ENCODE data around the gene GBP5.

The GBP5 gene

DNA sequence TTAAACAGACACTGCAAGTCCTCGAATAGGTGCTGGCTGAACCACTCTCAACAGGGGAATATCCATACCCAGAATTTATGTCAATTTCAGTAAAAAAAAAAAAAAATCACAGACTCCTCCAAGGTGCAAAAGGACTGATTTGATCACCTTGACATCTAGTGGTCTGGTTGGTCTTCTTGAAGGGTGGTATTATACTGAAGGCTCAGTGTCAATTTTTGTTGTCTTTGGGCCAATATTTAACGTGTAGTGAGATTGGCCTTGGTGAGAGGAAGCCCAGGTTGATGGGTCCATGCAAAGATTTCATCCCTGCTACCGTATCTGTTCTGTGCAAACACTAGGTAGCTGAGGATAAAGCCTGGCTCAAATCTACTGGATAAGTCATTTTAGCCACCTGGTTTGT is 4.0 kb upstream of the GBP5 start:
- no peaks in the 10 kb centered on the region for H3K36me3 ChIP-seq (ENCODE audit: control insufficient read depth, insufficient read depth, low read length)
- H3K4me3 ChIP-seq (ENCODE audit: low read length), result no peak overlapping the region
- H3K27ac ChIP-seq (ENCODE audit: low read depth, low read length), result no peak overlapping the region
- H3K27me3 ChIP-seq (ENCODE audit: control insufficient read depth, insufficient read depth, low read length), result no peaks in the 10 kb centered on the region
- H3K9ac ChIP-seq (ENCODE audit: low read length), result no peak overlapping the region
- no peaks in the 10 kb centered on the region for H3K4me1 ChIP-seq (ENCODE audit: control insufficient read depth, insufficient read depth, low read length)

DNA sequence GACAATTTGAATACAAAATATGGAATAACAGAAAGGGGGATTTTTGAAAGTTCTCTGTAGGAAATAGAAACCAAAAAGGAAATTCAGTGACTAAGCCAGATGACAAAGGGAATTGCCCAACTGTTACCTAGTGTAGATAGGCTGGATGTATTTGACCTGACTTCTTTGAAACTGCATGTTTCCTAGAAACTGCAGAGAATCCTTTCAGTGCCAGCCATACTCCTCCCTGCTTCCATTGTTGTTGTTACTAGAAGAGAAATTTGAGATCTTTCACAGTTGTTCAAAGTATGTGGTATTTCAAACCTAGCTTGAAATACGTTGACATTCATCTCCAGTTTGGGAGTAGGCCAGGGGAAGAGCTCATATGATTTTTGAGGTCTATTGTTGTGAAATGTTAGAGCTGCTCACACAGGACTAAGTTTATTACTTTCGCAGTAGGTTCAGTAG is 1.8 kb upstream of the GBP5 start:
- Histone ChIP-seq H3K27me3 (ENCODE audit: control insufficient read depth, insufficient read depth, low read length) (no peaks in the 10 kb centered on the region), H3K4me1 (ENCODE audit: control insufficient read depth, insufficient read depth, low read length) (no peaks in the 10 kb centered on the region), H3K4me3 (ENCODE audit: low read length) (peak overlapping the region; percentile 7), H3K9ac (ENCODE audit: low read length) (no peak overlapping the region), H3K27ac (ENCODE audit: low read depth, low read length) (peak overlapping the region; percentile 30), H3K36me3 (ENCODE audit: control insufficient read depth, insufficient read depth, low read length) (no peaks in the 10 kb centered on the region)

DNA sequence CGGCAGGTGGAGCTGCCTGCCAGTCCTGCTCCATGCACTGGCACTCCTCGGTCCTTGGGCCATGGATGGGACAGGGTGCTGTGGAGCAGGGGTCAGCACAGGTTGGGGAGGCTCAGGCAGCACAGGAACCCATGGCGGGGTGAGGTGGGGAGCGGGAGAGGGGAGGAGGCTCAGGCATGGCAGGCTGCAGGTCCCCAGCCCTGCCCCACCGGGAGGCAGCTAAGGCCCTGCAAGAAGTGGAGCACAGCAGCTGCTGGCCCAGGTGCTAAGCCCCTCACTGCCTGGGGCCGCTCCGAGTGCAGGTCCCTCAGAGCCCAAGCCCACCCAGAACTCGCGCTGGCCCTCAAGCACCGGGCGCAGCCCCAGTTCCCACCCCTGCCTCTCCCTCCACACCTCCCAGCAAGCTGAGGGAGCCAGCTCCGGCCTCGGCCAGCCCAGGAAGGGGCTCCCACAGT is 691 bp upstream of the GBP5 start:
- Histone ChIP-seq H3K27me3 (ENCODE audit: control insufficient read depth, insufficient read depth, low read length) (no peaks in the 10 kb centered on the region), H3K9ac (ENCODE audit: low read length) (no peak overlapping the region), H3K4me1 (ENCODE audit: control insufficient read depth, insufficient read depth, low read length) (no peaks in the 10 kb centered on the region), H3K27ac (ENCODE audit: low read depth, low read length) (no peak overlapping the region), H3K36me3 (ENCODE audit: control insufficient read depth, insufficient read depth, low read length) (no peaks in the 10 kb centered on the region), H3K4me3 (ENCODE audit: low read length) (no peak overlapping the region)

DNA sequence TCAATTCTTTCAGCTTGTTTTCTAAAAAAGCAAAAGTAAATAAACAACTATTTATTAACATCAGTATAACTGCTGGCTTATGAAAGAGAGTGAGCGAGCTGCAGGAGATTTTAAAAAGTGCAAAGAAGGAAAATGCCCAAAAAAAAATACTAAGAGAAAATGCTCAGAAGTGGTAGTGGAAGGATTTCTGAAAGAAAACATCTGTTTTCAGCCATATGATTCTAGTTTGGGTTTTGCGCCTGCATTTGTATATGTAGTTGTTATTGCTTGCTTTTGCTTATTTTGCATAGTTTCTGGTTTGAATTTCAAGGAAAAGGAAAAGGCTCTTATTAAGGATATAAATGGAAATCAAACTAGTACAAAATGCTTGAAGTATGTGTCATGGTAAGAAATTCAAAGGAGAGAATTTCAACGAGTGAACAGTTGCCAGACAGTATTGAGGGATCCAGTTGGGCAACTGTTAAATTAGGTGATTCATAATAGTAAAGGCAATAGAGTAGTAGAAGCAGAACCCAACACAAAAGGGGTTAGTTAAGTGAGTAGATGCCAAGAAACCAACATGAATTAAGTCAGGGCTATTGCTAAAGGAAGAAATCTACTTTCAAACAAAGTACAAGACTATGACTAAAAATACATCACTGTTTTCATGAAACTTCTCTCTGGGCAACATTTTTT is 1.2 kb downstream of the GBP5 start:
- no peaks in the 10 kb centered on the region for H3K27me3 ChIP-seq (ENCODE audit: control insufficient read depth, insufficient read depth, low read length)
- no peaks in the 10 kb centered on the region for H3K4me1 ChIP-seq (ENCODE audit: control insufficient read depth, insufficient read depth, low read length)
- H3K9ac ChIP-seq (ENCODE audit: low read length), result no peak overlapping the region
- H3K27ac ChIP-seq (ENCODE audit: low read depth, low read length), result no peak overlapping the region
- H3K4me3 ChIP-seq (ENCODE audit: low read length), result no peak overlapping the region
- no peaks in the 10 kb centered on the region for H3K36me3 ChIP-seq (ENCODE audit: control insufficient read depth, insufficient read depth, low read length)

DNA sequence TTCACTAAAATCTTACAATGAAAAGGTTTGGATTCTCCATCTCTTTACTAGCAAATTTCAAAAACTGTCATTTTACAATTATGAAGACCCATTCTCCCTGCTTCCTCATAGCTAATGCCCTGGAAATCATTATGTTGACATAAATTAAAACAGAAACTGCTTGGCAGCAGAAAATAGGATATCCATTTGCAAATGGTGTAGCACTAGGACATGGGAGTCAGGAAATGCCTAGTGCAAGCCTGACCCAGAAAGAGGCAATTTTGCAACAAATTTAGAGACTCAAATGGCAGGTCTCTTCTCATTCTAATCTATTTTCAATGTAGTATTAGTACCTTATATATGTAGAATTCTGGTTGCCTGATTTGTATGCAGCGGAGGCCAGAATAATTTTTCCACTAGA is 2.2 kb downstream of the GBP5 start:
- Histone ChIP-seq H3K4me1 (ENCODE audit: control insufficient read depth, insufficient read depth, low read length) (no peaks in the 10 kb centered on the region), H3K36me3 (ENCODE audit: control insufficient read depth, insufficient read depth, low read length) (no peaks in the 10 kb centered on the region), H3K27ac (ENCODE audit: low read depth, low read length) (no peak overlapping the region), H3K4me3 (ENCODE audit: low read length) (no peak overlapping the region), H3K27me3 (ENCODE audit: control insufficient read depth, insufficient read depth, low read length) (no peaks in the 10 kb centered on the region), H3K9ac (ENCODE audit: low read length) (no peak overlapping the region)

DNA sequence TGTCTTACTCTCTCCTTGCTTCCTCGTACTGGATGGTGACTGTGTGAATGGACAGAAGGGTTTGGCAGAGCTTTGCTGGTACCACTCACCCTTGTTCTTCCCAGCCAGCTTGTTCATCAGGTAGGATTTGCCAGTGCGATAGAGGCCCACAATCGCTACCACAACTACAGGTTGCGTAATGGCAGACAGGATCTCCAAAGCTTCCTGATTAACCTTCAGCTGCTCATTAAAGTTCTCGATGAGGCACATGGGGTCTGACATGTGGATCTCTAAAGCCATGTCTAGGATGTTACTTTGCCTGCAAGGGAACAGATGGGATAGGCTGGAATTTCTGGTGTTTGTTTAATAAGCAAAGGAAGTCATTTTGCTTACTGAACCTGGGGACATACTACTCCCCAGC is 3.4 kb downstream of the GBP5 start:
- no peaks in the 10 kb centered on the region for H3K4me1 ChIP-seq (ENCODE audit: control insufficient read depth, insufficient read depth, low read length)
- H3K27ac ChIP-seq (ENCODE audit: low read depth, low read length), result no peak overlapping the region
- no peaks in the 10 kb centered on the region for H3K27me3 ChIP-seq (ENCODE audit: control insufficient read depth, insufficient read depth, low read length)
- no peak overlapping the region for H3K9ac ChIP-seq (ENCODE audit: low read length)
- H3K36me3 ChIP-seq (ENCODE audit: control insufficient read depth, insufficient read depth, low read length), result no peaks in the 10 kb centered on the region
- H3K4me3 ChIP-seq (ENCODE audit: low read length), result no peak overlapping the region

DNA sequence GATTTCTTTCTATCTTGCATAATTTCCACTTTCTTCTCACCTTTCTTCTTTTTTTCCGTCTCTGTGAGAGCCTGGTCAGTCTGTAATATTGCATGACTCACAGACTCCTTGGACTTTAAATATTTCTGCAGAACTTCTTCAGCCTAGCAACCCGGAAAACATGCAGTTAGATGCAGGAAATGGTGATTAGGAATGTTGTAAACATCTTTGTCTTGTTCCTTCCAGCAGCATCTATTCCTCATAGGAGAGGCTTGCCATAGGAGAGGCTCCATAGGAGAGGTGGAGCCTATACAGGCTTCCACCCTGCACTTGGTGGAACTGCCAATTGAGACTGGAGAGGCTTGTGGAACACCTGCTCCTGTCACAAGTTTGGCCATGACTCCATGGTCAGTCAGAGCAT is 10.0 kb downstream of the GBP5 start:
- H3K4me1 ChIP-seq (ENCODE audit: control insufficient read depth, insufficient read depth, low read length), result peaks cover 16% of the 10 kb centered on the region
- H3K27me3 ChIP-seq (ENCODE audit: control insufficient read depth, insufficient read depth, low read length), result no peaks in the 10 kb centered on the region
- no peak overlapping the region for H3K27ac ChIP-seq (ENCODE audit: low read depth, low read length)
- H3K36me3 ChIP-seq (ENCODE audit: control insufficient read depth, insufficient read depth, low read length), result no peaks in the 10 kb centered on the region
- no peak overlapping the region for H3K9ac ChIP-seq (ENCODE audit: low read length)
- no peak overlapping the region for H3K4me3 ChIP-seq (ENCODE audit: low read length)

DNA sequence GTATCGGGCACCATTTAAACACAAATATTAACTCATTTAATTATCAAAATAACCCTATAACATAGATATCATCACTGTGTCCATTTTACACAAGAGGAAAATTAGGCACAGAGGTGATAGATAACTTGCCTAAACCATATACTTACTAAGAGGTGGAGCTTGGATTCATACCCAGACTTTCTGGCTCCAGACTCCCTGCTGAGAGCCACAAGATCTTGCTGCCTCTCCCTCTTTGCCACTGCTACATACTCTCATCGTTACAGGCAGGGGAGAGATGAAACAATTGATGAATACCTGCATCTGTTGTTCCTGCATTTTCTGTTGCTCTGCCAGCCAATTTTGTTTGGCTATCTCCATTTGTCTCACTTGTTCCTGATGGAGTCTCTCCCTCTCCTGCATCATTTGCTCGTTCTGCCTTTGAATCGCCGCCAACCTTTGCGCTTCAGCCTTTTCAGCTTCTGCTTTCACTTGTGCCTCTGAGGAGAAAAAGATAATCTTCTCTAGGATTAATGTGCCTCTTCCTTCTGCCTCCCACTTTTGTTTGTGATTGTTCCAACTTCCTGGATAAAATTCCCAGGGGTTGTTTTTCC is 10.6 kb downstream of the GBP5 start:
- Histone ChIP-seq H3K27ac (ENCODE audit: low read depth, low read length) (peak overlapping the region; percentile 44), H3K36me3 (ENCODE audit: control insufficient read depth, insufficient read depth, low read length) (no peaks in the 10 kb centered on the region), H3K4me1 (ENCODE audit: control insufficient read depth, insufficient read depth, low read length) (peaks cover 16% of the 10 kb centered on the region), H3K27me3 (ENCODE audit: control insufficient read depth, insufficient read depth, low read length) (no peaks in the 10 kb centered on the region), H3K9ac (ENCODE audit: low read length) (no peak overlapping the region), H3K4me3 (ENCODE audit: low read length) (peak overlapping the region; percentile 54)

DNA sequence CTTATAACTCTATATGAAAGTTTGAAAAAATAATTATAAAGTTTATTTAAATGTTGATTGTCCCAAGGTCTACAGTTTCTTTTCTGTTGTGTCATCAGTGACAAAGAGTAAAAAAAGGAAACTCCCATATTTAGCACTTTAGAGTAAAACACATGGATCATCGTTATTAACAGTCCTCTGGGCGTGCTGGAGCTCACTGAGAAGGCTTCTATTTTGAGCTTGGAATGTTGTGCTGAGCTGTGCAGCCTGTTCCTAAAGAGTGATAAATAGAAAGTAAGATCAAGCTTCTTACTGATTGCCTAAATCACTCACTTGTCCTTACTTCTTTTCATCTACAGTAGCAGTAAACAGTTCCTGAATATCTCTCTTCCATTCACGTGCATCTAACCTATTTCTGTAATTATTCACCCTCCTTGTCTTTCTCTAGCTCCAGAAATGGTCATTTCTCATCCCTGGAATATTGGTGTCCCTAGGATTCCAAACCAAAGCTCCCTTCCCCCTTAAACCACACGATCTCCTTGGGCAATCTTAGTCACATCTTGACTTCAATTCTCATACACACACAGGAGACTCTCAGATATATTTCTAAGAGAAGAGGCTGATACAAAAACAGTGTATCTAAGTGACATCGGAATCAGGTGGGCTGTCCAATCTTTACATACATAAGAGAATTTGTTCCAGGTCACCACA is 11.9 kb downstream of the GBP5 start:
- H3K4me1 ChIP-seq (ENCODE audit: control insufficient read depth, insufficient read depth, low read length), result peaks cover 16% of the 10 kb centered on the region
- H3K36me3 ChIP-seq (ENCODE audit: control insufficient read depth, insufficient read depth, low read length), result no peaks in the 10 kb centered on the region
- no peaks in the 10 kb centered on the region for H3K27me3 ChIP-seq (ENCODE audit: control insufficient read depth, insufficient read depth, low read length)
- peak overlapping the region; percentile 18 for H3K27ac ChIP-seq (ENCODE audit: low read depth, low read length)
- H3K9ac ChIP-seq (ENCODE audit: low read length), result no peak overlapping the region
- H3K4me3 ChIP-seq (ENCODE audit: low read length), result no peak overlapping the region

DNA sequence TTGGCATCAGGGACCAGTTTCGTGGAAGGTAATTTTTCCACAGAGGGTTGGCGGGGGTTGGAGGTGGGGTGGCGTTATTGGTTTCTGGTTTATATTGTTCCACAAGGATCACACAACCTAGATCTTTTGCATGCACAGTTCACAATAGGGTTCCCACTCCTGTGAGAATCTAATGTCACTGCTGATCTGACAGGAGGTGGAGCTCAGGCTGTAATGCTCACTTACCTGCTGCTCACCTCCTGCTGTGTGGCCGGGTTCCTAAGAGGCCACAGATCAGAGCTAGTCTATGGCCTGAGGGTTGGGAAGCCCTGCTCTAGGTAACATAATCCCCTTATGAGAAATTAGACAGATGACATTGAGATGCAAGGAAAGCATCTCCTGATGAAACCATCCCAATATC is 12.6 kb downstream of the GBP5 start:
- Histone ChIP-seq H3K4me1 (ENCODE audit: control insufficient read depth, insufficient read depth, low read length) (peaks cover 16% of the 10 kb centered on the region), H3K36me3 (ENCODE audit: control insufficient read depth, insufficient read depth, low read length) (no peaks in the 10 kb centered on the region), H3K27me3 (ENCODE audit: control insufficient read depth, insufficient read depth, low read length) (no peaks in the 10 kb centered on the region), H3K27ac (ENCODE audit: low read depth, low read length) (no peak overlapping the region), H3K9ac (ENCODE audit: low read length) (no peak overlapping the region), H3K4me3 (ENCODE audit: low read length) (no peak overlapping the region)

DNA sequence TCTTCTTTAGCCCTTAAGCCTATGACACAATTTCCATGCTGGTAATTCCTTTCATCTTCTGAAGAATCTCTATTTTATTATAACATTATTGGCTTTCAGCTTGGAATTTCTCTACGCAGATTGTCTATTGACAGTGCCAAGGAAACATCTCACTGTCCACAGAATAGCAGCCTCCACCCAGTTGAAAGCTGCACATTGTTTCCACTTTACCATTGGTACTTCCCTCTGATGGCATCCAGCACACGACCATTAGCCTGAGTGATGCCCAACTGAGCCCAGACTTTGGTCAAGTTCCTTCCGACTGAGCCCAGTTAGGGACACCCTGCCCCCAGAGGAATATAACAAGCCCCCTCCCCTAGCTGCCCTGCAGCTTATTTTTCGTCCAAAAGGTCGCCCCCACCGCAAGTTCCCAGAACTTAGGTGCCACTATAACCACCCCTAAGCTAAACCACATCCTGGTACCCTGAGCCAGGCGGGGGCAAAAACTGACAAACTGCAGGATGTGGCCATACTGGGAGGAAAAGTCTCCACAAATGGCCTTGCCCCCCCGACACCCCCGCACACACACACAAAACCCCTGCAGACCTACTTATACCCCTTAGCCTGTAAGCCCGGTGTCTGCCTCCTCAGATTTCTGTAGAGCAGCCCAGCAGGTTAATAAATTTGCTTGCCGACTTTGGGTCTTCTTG is 13.2 kb downstream of the GBP5 start:
- H3K27me3 ChIP-seq (ENCODE audit: control insufficient read depth, insufficient read depth, low read length), result no peaks in the 10 kb centered on the region
- no peak overlapping the region for H3K4me3 ChIP-seq (ENCODE audit: low read length)
- H3K4me1 ChIP-seq (ENCODE audit: control insufficient read depth, insufficient read depth, low read length), result peaks cover 16% of the 10 kb centered on the region
- H3K36me3 ChIP-seq (ENCODE audit: control insufficient read depth, insufficient read depth, low read length), result no peaks in the 10 kb centered on the region
- no peak overlapping the region for H3K27ac ChIP-seq (ENCODE audit: low read depth, low read length)
- no peak overlapping the region for H3K9ac ChIP-seq (ENCODE audit: low read length)

DNA sequence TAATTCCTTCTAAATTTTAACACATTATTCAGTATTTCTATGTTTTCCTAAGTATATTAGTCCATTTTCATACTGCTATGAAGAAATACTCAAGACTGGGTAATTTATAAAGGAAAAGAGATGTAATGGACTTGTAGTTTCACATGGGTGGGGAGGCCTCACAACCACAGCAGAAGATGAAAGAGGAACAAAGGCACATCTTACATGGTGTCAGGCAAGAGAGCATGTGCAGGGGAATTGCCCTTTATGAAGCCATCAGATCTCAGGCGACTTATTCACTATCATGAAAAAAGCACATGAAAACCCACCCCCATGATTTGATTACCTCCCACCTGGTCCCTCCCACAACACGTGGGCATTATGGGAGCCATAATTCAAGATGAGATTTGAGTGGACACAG is 15.6 kb downstream of the GBP5 start:
- Histone ChIP-seq H3K4me1 (ENCODE audit: control insufficient read depth, insufficient read depth, low read length) (peaks cover 11% of the 10 kb centered on the region), H3K27ac (ENCODE audit: low read depth, low read length) (no peak overlapping the region), H3K27me3 (ENCODE audit: control insufficient read depth, insufficient read depth, low read length) (no peaks in the 10 kb centered on the region), H3K4me3 (ENCODE audit: low read length) (no peak overlapping the region), H3K36me3 (ENCODE audit: control insufficient read depth, insufficient read depth, low read length) (no peaks in the 10 kb centered on the region), H3K9ac (ENCODE audit: low read length) (no peak overlapping the region)

Data from rectal smooth muscle tissue (tissue), 1 donor.